ENCODE results near the gene RPL27. TPM values are rescaled to one million over a fixed set of nuclear protein-coding genes. Genes with fewer than 3 reads are reported as not detected.

The RPL27 gene
- total and polyA plus RNA-seq, 2 of the 13 experiments (the other 11 are each of a cell fraction or from before 2014, with no cell fraction given) = 1,585 to 5,840 TPM

DNA sequence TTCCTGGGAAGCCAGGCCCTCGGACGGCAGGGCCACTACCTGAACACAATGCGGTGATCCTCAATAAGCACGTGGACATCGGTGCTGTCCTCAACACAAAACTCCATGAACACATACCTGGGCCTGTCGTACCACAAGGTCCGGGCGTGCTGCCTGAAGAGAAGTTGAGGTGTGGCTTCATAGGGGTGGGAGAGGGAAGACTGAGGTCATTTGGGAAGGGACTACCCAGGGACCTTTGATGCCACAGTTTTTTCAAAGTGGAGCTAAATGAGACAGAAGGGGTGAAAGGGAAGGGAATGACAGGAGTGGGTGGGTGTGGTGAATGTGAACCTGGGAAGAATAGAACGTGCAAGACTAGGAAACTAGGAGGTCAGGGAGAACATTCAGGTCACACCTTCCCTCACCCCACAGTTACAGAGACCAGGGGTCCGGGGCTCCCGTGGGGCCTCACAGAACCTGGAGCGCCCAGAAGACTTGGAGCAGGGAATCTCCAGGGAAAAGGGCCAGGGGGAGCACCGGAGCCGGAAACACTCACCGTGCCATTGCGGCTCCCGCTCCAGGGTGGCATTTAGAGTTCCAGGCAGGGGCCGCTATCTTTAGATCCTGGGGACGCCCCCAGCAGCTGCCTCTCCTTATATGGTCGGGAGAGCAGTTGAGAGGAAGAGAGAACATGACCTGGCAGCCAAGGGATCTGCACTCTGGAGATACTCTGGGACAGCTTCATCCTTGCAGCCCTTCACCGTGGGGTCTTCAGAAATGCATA, 18.5 kb upstream of the RPL27 start, which contains the start of gene PTGES3L (continued):
- TF ChIP-seq HNF1A (IDR thresholded peaks at IDR 0.05; ENCODE audit: low read depth) (no peak), HNF1A (CRISPR knock-in tag; IDR thresholded peaks at IDR 0.05; ENCODE audit: borderline replicate concordance) (peak; percentile 36; the same call in 1 of the 2 replicates), ZNF713 (CRISPR knock-in tag; IDR thresholded peaks at IDR 0.05) (no peak), HNF4A (CRISPR knock-in tag; IDR thresholded peaks at IDR 0.05) (peak; percentile 3; the same call in 1 of the 2 replicates), ZNF510 (CRISPR knock-in tag; IDR thresholded peaks at IDR 0.05; ENCODE audit: low read depth) (no peak), KMT2B (CRISPR knock-in tag; IDR thresholded peaks at IDR 0.05) (no peak; the same call in 1 of the 2 replicates), ZNF121 (CRISPR knock-in tag; IDR thresholded peaks at IDR 0.05) (no peak), ZBTB10 (CRISPR knock-in tag; IDR thresholded peaks at IDR 0.05; ENCODE audit: borderline replicate concordance) (no peak), ZNF589 (CRISPR knock-in tag; conservative IDR thresholded peaks at IDR 0.05) (no peak), HMG20B (CRISPR knock-in tag; conservative IDR thresholded peaks at IDR 0.05) (0 out of 2 replicates have a peak, but pooled peaks have one; percentile 28), THAP7 (CRISPR knock-in tag; IDR thresholded peaks at IDR 0.05) (no peak; the same call in 1 of the 2 replicates), SETDB1 (CRISPR knock-in tag; IDR thresholded peaks at IDR 0.05; ENCODE audit: borderline replicate concordance) (no peak), ZNF816 (CRISPR knock-in tag; IDR thresholded peaks at IDR 0.05; ENCODE audit: borderline replicate concordance) (peak; percentile 55; the same call in 1 of the 2 replicates), MLXIP (CRISPR knock-in tag; IDR thresholded peaks at IDR 0.05; ENCODE audit: borderline replicate concordance) (no peak)
- TF ChIP-seq, protein P1, sequence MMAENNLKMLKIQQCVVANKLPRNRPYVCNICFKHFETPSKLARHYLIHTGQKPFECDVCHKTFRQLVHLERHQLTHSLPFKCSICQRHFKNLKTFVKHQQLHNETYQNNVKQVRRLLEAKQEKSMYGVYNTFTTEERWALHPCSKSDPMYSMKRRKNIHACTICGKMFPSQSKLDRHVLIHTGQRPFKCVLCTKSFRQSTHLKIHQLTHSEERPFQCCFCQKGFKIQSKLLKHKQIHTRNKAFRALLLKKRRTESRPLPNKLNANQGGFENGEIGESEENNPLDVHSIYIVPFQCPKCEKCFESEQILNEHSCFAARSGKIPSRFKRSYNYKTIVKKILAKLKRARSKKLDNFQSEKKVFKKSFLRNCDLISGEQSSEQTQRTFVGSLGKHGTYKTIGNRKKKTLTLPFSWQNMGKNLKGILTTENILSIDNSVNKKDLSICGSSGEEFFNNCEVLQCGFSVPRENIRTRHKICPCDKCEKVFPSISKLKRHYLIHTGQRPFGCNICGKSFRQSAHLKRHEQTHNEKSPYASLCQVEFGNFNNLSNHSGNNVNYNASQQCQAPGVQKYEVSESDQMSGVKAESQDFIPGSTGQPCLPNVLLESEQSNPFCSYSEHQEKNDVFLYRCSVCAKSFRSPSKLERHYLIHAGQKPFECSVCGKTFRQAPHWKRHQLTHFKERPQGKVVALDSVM (CRISPR knock-in tag; IDR thresholded peaks at IDR 0.05) = no peak

All from HepG2 (cell line).